T-helper 2 cell (primary cell): Measurements from ENCODE around the gene JARID2.
"Not testable (repeated sequence)": the region's sequence is repeated elsewhere in the genome, so short reads cannot be mapped to it uniquely, and the experiment has no call there.

Source experiments
- DNase-seq, 5 experiments: peaks; one replicate each; pipeline versions ENCODE4 v3.0.0 to v3.0.0-alpha.2; 2012 to 2022

JARID2 gene

DNA sequence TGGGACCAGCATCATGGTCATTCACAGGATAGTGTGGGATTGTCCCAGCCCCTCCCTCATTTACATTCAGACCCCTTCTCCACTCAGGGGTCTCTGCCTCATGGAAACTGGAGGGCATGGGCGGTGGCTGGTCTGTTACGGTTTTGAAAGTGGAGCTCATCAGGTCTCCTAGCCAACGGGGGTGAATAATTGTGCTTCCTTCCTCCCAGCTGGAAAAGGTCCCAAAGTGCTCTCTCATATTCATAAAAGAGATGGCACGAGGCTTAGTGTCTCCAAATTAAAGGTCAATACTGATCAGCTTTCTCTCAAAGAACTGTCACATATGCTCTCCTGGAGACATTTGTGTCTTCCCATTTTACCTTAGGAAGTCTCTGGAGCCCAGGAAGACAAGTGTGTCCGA lies 19.9 kb downstream of the JARID2 start:
- DNase-seq: no peak

GRCh38 chr6:15266423-15266996 lies 20.6 kb downstream of the JARID2 start:
- DNase-seq: no peak

- no peak for DNase-seq
Observed at GRCh38 chr6:15267221-15267620, 21.4 kb downstream of the JARID2 start.

- DNase-seq: no peak
Observed at GRCh38 chr6:15268137-15268908, 22.5 kb downstream of the JARID2 start.

DNA sequence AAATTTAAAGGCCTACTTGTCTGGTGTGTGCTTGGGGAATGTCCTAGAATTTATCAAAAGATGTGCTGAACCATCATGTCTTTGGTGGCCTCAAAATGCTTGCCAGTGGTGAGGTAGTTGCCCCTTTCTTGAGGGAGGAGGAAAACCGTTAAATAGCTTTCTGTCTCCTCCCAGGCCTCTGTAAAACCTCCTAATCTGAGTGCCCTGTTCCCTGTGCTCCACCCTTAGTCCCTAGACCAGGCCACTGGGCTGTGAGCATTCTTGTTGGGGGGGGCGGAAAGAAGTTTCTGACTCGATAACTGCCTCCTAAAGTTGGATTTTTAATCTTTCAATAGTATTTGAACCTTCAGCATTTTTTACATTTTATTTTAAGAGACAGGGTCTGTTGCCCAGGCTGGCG lies 23.1 kb downstream of the JARID2 start:
- DNase-seq: no peak

DNA sequence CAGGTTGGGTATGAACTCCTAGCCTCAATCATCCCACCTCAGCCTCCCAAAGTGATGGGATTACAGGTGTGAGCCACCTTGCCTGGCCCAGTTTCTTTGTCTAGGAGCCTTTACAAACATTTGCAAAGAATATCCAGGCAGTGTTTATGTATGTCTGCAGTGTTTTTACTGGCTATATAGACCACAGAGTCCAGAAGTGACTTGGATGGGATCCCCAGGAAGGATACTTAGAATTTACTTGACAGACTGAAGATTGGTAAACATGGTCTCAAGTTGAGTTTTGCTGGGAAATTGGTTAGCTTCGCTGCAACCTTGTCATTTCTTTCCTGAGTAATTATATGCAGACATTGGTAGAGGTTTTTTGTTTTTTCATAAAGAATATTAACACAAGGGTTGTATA lies 23.8 kb downstream of the JARID2 start:
- DNase-seq: no peak

- DNase-seq: no peak
Observed at GRCh38 chr6:15270402-15270801, 24.5 kb downstream of the JARID2 start.

- DNase-seq: no peak
Observed at GRCh38 chr6:15272562-15272961, 26.7 kb downstream of the JARID2 start.

GRCh38 chr6:15274692-15275387 lies 29.0 kb downstream of the JARID2 start:
- no peak for DNase-seq

DNA sequence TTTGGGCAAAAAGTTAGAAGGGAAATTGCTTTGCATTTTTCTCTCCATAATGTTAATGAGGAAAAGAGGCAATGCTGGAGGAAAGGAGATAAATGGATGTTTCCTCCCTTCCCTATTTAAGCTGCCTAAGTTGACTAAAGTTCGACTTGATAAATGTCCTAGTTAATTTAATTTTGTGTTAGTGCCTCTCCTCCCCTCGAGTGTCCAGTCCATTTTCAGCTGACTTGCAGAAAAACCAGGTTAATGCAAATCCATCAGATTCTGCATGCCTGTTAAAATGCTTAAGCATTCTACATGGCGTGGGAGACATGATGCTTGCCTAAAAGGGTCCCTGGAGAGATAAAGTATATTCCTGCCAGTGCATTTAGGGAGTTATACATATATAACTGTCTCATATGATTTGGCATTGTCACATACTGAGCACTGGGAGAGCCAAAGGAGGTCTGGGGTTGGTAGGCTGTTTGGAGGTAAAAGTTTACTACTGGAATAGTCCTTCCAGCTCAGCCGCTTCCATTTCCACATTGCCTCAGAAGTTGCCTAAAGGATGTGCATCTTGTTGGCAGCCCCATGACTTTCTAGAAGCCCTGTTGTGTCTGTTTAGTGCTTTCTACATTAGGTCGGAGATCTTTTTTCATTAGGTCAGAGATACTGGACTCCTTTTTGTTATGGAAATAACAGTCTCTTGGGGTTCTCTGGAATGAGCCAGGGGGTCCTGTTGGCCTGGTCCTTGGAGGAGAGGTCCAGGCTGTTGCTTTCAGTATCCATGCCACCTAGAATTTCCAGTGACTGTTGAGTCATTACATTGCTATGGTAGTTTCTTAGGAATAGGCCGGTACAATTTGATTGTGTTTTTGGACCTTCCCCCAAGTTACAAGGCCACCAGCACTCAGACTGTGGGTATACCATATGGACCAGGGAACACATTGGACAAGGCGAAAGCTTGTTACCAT lies 30.4 kb downstream of the JARID2 start:
- no peak for DNase-seq

DNA sequence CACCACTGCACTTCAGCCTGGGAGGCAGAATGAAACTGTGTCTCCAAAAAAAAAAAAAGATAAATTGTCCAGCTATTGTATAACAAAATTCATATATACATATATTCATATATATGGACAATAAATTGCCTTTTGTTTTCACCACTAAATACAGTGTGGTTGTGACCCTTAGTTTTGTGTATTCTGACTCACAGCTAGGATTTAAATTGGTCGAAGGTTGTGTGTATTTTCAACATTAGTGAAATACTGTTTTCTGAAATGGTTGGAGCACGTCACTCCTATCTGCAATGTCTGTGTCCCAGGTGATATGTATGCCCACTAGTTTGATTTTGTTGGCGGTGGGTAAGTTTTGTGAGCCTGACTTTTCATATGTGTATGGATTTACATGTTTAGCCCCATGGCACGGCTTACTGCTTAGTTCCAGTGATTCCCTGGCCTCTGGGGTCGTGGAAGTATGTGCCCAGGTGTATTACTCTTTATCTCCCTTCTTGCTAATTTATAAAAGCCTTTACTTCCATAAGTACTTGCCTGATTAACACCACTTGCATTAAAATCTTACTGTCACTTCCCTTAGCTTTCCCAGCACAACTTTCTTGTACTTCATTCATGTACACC lies 33.3 kb downstream of the JARID2 start:
- DNase-seq: no peak

DNA sequence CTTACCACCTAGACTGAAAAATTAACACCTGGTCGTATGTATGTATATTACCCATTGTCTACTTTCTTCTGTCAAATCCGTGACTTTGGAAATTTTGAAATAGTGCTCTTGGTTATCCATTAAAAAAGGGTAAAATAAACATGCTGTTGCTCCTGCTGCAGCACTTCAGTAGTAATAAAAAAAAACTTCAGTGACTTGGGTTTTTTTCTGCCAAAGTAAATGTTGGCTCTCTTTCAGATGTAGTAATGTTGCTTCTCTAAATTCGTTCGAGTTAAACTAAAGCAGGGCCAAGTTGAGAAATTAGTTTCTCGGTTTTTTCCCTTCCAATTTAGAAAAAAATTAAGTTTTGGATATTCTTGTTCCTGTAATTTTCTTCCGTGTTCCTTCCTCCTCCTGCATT lies 34.2 kb downstream of the JARID2 start:
- DNase-seq: no peak

DNA sequence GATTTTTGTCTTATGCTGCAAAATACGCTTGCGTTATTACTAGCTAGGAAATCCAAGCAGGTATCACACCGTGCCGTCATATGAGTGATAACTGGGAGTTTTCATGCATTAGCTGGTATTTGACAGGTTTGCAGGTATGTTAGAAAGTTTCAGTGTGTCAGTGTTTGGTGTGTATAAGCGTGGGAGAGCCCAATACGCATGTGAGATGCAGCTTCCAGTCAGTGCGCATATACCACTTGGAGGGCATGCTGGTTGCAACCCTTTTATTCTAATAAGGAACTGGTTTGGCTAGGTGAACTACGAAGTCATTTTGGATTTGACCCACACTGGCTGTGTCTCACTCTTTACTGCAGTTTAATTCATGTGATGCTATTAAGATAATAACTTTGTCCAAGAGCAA lies 35.1 kb downstream of the JARID2 start:
- DNase-seq: no peak

GRCh38 chr6:15282334-15282733 lies 36.5 kb downstream of the JARID2 start:
- no peak for DNase-seq

DNA sequence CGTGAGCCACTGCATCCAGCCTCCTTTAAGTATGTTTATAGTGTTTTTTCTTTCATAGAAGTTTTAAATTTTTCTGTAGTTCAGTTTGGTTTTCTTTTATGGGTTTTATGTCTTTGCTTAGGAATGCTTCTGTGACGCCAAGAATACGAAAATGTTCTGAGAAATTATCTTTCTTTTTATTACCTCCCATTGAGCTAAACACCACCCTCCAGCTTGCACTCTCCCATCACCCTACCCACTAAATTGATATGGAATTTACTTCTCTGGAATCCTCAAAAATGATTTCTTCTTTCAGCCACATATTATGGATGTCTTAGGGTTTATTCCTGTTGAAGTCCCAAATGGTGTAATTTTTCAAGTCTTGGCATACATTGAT lies 38.1 kb downstream of the JARID2 start:
- DNase-seq: no peak

DNA sequence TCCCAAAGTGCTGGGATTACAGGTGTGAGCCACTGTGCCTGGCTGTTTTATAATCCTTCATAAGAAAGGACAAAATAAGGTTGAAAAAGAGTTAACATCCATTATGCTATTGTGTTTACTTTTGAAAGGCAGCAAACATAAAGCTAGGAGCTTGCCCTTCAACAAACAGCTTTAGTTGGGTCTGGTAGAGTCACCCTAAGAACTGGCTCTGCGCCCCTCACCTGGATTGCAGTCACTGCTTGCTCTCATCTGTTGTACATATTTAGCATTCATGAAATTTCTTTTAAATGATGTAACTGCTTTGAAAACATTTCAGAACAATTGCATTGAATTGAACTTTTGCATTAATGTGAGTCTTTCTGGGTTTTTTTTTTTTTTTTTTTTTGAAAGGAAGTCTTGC lies 38.9 kb downstream of the JARID2 start:
- DNase-seq: no peak

GRCh38 chr6:15285682-15286294 lies 39.9 kb downstream of the JARID2 start:
- DNase-seq: no peak

- DNase-seq: no peak
Observed at GRCh38 chr6:15287670-15288375, 42.0 kb downstream of the JARID2 start.

GRCh38 chr6:15288856-15289255 lies 43.0 kb downstream of the JARID2 start:
- no peak for DNase-seq

- not testable (repeated sequence) for DNase-seq
Observed at GRCh38 chr6:15289456-15289855, 43.6 kb downstream of the JARID2 start.

- DNase-seq: no peak
Observed at GRCh38 chr6:15290067-15290680, 44.3 kb downstream of the JARID2 start.
